GM19468 (cell line): ENCODE measurements around the gene HTD2.
"Not testable (repeated sequence)": the region's sequence is repeated elsewhere in the genome, so short reads cannot be mapped to it uniquely, and the experiment has no call there.

Experiments
- ATAC-seq: cut with Tn5 transposase; IDR thresholded peaks from one replicate; pipeline ENCODE4 v1.9.1; 2021; ENCODE audit warnings: mild to moderate bottlenecking, moderate library complexity, moderate number of reproducible peaks; ENCODE audit not compliant: unreplicated experiment; ENCODE audit errors: extremely low read depth

Gene HTD2

DNA sequence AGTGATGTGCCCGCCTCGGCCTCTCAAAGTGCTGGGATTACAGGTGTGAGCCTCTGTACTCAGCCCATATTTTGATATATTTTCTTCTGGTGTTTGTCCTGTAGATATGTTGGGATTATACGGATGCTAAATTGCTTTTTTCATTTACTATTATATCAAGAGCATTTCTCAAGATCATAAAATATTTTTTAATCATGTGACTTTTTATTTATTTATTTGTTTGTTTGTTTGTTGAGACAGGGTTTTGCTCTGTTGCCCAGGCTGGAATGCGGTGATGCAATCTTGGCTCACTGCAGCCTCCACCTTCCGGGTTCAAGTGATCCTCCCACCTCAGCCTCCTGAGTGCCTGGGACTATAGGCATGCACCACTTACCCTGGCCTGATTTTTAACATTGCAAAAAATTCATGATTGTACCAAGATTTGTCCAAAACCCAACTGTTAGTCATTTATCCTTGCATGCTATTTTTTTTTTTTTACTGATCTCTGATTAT, 23.6 kb downstream of the HTD2 start:
- no peak for ATAC-seq

DNA sequence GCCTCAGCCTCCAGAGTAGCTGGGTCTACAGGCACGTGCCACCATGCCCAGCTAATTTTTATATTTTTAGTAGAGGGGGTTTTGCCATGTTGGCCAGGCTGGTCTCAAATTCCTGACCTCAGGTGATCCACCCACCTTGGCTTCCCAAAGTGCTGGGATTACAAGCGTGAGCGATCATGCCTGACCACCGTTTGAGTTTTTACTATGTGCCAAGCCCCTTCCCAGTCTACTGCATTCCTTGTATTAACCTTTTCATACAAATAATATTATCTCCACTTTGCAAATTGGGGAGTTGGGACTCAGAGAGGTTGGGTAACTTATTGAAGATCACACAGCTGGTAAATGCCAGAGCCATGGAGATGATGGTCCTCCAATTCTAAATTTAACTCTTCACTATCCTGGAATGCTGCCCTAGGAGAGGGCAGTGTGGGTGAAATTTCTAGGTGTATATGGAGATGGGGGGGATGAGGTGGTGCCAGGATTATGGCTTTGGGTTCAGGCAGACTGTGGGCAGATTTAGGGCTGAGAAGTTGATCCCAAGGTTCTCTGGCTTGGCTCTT, 25.4 kb downstream of the HTD2 start:
- ATAC-seq, result no peak

DNA sequence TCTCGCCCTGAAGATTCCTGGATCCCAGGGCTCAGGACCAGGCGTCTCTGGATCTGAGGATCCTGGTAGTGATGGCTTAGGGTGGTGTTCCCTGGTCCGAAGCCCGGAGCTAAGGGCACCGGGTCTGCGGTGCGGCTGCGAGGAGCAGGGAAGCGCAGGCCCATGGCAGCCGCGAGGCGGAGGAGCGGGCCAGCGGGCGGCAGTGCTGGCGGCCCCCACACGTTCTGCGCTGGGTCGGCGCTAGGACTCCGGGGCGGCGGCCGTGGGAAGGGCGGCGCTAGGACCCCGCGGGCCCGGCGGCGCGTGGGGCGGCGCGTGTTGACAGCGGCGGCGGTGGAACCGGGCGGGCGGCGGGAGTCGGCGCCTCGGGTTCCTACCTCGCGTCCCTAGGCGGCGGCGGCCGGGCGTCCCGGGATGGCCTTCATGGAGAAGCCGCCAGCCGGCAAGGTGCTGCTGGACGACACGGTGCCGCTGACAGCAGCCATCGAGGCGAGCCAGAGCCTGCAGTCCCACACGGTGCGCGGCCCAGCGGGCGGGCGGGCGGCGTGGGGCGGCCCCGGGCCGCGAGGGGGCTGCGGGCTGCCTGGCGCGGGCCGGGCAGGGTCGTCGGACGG, 26.4 kb downstream of the HTD2 start, which contains the start of gene PXK:
Gene PXK, plus strand, starts transcription at position 318 of the 614 bp plus-strand sequence. Its CDS starts 97 bp downstream, at position 415.
- peak; percentile 37 for ATAC-seq

DNA sequence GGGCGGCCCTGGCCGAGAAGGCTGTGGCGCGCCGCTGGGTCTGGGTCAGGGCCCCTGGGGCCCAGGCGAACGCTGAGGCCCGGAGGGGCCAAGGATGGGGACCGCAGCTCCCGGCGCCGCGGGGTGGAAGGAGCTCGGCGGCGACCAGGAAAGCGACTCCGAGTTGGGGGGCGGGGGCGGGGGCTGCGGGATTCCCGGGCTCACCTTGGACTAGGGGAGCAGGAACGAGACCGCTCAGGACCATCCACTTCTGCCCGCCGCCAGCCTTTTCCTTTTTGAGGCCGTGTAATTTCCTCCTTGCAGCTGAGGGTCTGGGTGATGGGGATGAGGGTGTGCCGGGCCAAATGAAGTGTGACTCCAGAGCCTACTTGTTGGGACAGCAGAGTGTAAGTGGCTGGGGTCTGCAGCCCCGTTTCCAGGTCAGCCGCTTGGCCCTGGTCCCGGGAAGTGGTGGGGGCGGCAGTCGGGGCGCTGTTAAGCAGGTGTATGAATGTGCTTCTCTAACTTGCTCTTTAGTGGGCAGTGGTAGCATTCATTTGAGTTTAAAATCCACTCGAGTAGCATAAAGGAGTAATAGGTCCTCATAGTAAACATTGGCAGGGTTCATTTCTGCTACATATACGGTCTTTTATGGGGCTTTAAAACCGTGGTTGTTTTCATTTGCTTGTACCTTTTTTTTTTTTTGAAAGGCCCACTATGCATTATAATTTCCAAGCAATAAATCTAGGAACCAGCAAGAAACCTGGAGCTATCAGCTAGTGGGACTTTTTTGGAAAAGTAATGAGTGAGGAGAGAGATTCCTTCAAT, 27.1 kb downstream of the HTD2 start:
- ATAC-seq, result peak; percentile 4

DNA sequence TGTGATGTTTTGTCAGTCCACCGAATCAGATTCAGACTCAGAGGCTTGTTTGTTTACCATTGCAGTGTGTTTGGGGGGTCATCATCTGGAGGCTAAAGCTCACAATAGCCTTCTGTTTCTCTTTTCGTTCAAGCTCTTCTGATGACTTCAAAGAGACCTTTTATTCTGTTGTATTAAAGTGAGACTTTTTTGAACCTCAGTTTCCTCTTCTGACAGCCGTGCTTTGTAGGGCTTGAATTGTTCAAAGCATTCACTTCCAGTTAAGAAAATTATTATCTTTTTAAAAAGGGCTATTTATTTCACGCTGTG, 27.6 kb downstream of the HTD2 start:
- no peak for ATAC-seq

DNA sequence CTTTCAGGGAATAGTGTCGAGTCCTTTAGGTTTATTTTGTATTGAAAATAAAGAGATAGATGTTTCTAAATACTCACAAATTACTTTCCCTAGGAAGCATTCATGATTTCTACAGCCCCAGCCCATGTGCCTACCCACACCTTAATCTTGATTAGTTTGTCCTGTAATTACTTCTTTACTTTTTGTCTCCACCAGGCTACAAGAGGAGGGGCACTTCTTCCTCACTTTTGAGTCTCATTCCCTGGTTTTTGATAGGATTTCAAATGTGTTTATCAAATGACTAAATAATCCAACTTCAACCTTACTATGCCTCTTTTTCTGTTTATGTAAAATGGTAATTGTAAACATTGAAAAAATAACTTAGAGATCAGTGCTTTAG, 28.2 kb downstream of the HTD2 start:
- no peak for ATAC-seq

DNA sequence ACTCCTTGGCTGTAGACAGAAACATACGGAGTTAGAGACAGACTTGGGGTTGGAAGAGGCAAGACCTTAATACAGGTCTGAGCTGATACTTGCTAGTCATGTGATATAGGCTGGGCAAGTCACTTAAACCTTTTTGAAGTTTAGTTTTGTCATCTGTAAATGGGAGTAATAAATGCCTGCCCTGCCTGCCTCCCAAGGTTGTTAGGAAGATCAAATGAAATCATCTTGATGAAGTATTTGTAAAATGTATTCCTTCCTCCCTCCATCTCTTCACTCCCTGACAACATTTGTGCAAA, 29.3 kb downstream of the HTD2 start:
- no peak for ATAC-seq

DNA sequence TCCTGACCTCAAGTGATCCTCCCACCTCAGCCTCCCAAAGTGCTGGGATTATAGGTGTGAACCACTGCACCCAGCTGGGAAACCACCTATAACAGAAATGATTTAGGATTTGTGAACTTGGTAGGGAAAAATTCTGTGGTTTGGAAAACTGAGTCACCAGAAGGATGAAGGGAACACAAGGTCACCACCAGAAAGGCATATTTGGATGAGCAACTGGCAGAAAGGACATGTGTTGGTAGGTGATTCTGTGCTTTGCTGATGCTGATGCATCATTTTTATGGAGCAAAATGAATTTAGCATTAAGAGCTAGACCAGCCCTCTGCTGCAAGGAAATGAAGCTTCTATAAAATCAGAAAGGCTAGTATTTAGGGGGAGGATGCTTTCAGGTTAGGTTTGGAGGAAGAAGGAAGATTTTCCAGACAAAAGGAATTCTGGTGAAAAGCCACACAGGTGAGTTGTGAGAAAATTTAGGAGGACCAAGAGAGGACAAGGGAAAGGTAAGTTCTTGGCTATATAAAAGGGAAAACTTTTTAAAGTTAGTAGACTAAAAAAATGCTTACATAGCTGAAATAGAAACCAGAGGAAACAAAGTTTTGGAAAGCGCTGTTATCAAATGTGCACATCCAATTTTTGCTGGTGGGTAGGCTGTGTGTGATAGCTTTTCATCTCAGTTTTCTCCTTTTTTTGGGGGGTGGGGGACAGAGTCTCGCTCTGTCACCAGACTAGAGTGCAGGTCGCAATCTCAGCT, 30.0 kb downstream of the HTD2 start:
- no peak for ATAC-seq

DNA sequence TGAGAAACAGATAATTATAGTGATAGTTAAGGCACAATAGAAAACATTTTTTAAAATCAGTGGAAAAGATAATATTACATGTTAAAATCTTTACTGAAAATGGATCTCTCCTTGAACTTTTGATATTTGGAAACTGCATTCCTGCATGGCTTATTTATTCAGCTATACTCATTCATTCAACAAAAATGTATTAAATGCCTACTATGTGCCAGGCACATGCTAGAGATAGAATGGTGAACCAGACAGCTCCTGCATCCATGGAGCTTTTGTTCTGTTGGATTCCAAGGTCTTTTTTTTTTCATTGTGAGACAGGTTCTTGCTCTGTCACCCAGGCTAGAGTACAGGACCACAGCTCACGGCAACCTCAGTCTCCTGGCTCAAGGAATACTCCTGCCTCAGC, 30.9 kb downstream of the HTD2 start:
- no peak for ATAC-seq

DNA sequence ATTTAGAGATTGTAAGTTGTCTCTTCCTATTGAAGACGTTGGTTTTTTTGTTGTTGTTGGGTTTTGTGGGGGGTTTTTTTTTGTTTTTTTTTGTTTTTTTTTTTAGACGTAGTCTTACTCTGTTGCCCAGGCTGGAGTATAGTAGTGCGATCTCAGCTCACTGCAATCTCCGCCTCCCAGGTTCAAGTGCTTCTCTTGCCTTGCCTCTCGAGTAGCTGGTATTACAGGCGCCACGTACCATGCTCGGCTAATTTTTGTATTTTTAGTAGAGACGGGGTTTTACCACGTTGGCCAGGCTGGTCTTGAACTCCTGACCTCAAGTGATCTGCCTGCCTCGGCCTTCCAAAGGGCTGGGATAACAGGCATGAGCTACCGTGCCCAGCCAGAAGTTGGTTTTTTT, 32.8 kb downstream of the HTD2 start:
- not testable (repeated sequence) for ATAC-seq

DNA sequence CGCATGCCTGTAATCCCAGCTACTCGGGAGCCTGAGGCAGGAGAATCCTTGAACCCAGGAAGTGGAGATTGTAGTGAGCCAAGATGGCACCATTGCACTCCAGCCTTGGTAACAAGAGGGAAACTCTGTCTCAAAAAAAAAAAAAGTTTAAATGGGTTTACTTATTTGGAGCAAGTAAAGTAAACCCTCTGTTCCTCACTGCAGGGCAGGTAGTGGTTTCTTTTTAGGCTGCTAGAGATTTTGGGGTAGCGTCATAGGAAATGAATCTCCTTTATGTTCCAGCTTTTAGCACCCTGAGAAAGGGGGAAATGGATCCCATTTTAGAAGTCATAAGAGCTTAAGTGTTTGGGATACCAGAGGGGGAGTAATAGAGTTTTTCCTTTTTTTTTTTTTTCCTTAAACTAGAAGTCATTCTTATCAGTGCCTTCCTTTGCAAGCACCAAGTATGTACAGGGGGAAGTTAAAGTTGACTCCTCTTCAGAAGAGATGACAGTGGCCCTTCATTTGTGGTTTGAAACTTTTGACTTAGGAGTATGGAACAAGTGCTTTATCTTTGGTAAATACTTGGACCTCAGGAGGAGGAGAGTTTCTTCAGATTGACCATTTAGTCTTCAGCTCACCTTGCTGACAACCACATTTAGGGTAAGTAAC, 34.4 kb downstream of the HTD2 start:
- no peak for ATAC-seq

DNA sequence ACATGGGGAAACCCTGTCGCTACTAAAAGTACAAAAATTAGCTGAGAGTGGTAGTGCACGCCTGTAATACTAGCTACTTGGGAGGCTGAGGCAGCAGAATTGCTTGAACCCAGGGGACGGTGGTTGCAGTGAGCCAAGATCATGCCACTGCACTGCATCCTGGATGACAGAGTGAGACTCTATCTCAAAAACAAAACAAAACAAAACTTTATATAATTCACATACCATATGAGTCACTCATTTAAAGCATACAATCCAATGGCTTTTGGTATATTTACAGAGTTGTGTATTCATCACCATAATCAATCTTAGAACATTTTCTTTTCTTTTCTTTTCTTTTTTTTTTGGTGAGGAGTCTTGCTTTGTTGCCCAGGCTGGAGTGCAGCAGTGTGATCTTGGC, 35.1 kb downstream of the HTD2 start:
- no peak for ATAC-seq

DNA sequence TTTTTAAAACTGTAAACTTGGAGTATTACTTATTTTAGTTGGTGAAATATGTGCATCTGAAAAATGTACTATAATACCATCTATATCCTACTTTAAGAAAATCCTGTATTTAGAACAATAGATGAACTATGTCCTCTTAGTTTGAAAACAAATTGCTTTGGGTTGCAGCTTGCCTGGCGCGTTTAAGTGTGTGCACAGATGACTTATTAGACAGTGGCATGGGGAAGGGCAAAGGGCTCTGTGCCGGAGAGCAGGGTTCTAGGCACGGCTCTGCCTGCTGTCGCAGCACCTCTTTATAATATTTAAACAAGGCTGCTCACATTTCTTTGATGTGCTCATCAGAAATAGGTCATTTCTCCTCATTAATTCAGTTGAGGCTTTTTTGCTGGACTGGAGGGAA, 36.4 kb downstream of the HTD2 start:
- ATAC-seq, result no peak

DNA sequence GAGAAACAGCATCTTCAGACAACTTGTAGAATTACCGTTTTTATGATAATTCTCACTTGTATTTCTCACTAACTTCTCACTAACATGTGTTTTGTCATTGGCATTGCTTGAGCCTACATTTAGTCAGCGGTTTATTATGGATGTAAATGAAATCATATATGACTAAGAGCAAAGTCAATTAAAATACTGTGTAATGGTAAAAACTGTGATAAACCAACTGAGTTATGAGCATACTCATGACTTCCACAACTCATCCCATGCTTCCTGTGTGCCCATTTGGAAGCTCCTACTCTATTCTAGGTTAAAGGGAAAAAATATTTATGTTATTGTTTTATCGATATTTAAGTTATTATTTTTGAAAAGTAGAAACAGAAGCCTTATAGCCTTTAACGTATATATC, 39.1 kb downstream of the HTD2 start:
- ATAC-seq, result no peak

DNA sequence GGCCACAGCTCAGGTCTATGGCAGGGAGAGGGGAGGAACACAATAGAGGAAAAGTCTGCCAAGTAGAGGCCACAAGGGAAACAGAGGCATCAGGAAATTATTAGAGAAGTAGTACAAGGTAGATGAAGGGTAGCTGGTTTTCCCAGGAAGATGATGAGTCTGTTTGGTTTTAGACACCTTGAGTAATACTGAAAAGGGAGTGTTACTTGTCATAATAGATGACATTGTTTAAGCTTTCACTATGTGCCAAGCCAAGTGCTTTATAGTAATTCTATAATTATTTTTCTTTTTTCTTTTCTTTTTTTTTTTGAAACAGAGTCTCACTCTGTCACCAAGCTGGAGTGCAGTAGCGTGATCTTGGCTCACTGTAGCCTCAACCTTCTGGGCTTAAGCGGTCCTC, 40.0 kb downstream of the HTD2 start:
- no peak for ATAC-seq

DNA sequence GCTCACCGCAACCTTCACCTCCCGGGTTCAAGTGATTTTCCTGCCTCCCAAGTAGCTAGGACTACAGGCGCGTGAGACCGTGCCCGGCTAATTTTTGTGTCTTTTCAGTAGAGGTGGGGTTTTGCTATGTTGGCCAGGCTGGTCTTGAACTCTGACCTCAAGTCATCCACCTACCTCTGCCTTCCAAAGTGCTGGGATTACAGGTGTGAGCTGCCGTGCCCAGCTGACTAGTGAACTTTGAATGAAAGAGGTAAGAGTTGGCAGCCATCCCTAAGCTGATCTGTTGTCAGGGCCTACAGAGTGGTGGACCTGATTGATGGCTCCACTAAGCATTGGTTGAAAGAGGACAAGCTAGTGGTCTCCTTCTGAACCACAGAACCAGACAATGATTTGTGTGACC, 41.7 kb downstream of the HTD2 start:
- no peak for ATAC-seq

DNA sequence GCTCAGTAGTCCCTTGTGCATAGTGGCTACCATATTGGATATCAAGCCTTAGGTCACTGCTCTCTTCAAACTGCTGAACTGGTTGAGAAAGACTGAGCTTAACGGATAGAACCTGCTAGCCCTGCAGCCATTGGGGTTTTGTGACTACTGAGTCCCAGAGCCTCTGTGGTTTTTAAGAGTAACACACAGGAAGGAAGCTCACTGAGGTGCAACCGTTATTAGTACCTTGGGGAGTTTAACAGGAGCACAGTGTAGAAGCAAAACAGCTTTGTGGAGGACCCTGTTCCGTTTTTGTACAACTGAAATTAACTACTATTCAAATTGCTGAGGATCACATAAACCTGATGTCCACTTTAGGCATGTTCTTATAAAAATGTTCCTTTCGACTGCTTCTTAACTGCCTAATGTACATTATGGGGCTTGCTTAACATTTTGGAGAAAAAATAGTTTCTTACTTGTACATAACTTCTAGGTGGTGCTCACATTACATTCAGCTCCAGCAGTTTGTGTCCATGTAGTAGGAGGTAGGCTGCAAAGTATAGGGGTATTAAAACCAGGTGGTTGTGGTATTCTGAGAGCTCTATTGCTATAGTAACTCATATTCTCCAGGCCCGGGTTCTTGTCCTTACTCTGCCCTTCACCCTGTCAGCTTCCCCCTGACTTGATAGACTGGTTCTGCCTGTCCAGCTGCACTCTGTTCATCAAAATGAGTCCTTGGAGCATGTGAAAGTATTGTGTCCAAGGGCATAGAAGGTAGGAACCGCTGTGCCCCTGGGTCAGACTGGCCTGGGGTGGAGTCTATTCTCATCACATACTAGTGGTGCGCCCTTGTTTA, 43.7 kb downstream of the HTD2 start:
- ATAC-seq, result peak; percentile 85

DNA sequence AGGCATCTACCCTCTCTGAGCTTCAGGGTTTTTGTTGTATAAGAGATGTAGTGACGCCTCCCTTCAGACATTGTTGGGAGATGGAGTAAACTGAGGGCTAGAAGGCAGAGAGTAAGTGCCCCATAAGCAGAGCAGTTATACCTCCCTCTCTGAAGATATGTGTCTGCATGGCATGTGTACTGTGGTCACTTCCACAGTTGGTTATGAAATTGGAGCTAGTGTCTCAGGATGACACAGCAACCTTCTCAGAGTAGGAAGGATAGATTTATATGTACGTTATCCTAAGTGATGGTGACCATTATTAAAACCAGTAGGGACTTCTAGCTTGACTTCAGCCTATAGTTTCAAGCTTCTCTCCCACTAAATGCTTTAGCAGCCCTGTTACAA, 44.3 kb downstream of the HTD2 start:
- no peak for ATAC-seq

DNA sequence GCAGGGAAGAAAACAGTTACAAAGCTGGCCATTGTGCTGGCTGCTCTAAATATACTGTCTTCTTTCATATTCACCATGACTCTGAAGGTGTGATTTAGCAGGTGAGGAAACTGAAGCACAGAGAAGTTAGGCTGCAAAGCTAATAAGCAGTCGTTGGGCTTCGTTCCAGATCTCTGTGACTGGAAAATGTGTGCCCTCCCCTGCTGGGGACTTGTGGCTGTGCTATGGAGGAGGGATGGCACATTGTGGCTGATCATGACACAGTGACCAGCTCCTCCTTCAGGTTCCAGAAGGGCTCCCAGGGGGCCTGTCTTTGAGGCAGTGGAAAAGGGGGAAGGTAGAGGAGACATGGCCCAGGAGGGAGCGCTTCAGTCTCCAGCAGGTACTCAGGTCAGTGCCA, 45.6 kb downstream of the HTD2 start:
- no peak for ATAC-seq

DNA sequence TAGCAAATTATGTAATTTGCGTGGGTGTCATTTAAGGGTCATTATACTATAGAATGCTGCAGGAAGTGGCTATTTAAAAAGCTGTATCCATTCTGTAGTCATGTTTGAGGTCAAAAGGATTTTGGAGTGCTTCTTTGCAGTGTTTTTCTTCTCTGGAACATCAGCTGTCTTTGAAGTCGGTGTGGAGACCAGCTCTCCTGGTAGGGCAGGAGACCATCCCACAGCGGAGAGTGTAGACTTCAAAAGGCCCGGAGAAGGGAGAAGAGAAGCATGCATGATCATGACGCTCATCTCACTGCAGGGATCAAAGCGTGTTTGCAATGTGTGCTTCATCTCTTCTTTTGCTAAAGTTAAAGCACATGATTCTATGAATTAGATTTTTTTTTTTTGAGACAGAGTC, 46.3 kb downstream of the HTD2 start:
- no peak for ATAC-seq
